Stimulated activated CD8-positive, alpha-beta memory T cell treated with anti-CD3 and anti-CD28 coated beads, Interleukin-12 subunit alpha, Interleukin-12 subunit beta, amount 100 ng/mL, for 24 hours (primary cell): Measurements from ENCODE around the gene TGM2.

Experiments used
- DNase-seq: peaks from one replicate; pipeline ENCODE4 v3.0.0-alpha.2; 2020; ENCODE audit errors: extremely low read depth

The TGM2 gene

GRCh38 chr20:38161412-38161774 is 3.7 kb downstream of the TGM2 start:
- DNase-seq: no peak

- no peak for DNase-seq
Measured at GRCh38 chr20:38159957-38160756, 4.9 kb downstream of the TGM2 start.

GRCh38 chr20:38159566-38159956 is 5.5 kb downstream of the TGM2 start:
- no peak for DNase-seq

GRCh38 chr20:38158701-38159351 is 6.2 kb downstream of the TGM2 start:
- DNase-seq: no peak

GRCh38 chr20:38157635-38158495 is 7.2 kb downstream of the TGM2 start:
- no peak for DNase-seq

GRCh38 chr20:38156888-38157634 is 8.0 kb downstream of the TGM2 start:
- DNase-seq: no peak

GRCh38 chr20:38156280-38156679 is 8.8 kb downstream of the TGM2 start:
- no peak for DNase-seq

- no peak for DNase-seq
Measured at GRCh38 chr20:38155811-38156210, 9.3 kb downstream of the TGM2 start.

GRCh38 chr20:38153401-38153800 is 11.7 kb downstream of the TGM2 start:
- no peak for DNase-seq

- no peak for DNase-seq
Measured at GRCh38 chr20:38152621-38153221, 12.3 kb downstream of the TGM2 start.

- DNase-seq: no peak
Measured at GRCh38 chr20:38152175-38152620, 12.9 kb downstream of the TGM2 start.

- no peak for DNase-seq
Measured at GRCh38 chr20:38151455-38151854, 13.6 kb downstream of the TGM2 start.

- no peak for DNase-seq
Measured at GRCh38 chr20:38150335-38151170, 14.5 kb downstream of the TGM2 start.

- DNase-seq: no peak
Measured at GRCh38 chr20:38148328-38149102, 16.6 kb downstream of the TGM2 start.

- DNase-seq: no peak
Measured at GRCh38 chr20:38147751-38148150, 17.3 kb downstream of the TGM2 start.

GRCh38 chr20:38147163-38147562 is 17.9 kb downstream of the TGM2 start:
- DNase-seq: no peak

- no peak for DNase-seq
Measured at GRCh38 chr20:38146628-38147027, 18.4 kb downstream of the TGM2 start.

- no peak for DNase-seq
Measured at GRCh38 chr20:38146156-38146555, 18.9 kb downstream of the TGM2 start.

- DNase-seq: no peak
Measured at GRCh38 chr20:38145729-38146075, 19.4 kb downstream of the TGM2 start.
